Measurements from ENCODE around the gene EXT2. TPM values are rescaled to one million over a fixed set of nuclear protein-coding genes. Genes with fewer than 3 reads are reported as not detected.

Gene EXT2
- total RNA-seq, 1 experiment from 2014 or later = 39.1 TPM

- H3K4me1 Mint-ChIP-seq = peaks cover 27% of the 10 kb centered on the region
- no peak overlapping the region for H3K4me3 Mint-ChIP-seq
- ChIA-PET CTCF (interaction anchor here (0.6 to 2.5 kb wide), 5 partner anchors 12 to 96 kb away, joined by 3 to 12 read pairs (median 10); partner anchors contain the start of gene EXT2), POLR2A (no interaction called here)
- H3K27me3 Mint-ChIP-seq (ENCODE audit: low read depth) = no peaks in the 10 kb centered on the region; the same call in 1 of the 2 replicates
- H3K9me3 Mint-ChIP-seq = peaks cover 28% of the 10 kb centered on the region
- peaks cover 34% of the 10 kb centered on the region for H3K36me3 Mint-ChIP-seq
- peak overlapping the region; percentile 93 for H3K27ac Mint-ChIP-seq
- DNase-seq (ENCODE audit: low spot score) = no peak
- TF ChIP-seq ZNF423 (CRISPR knock-in tag; IDR thresholded peaks at IDR 0.05) (no peak), ZNF232 (CRISPR knock-in tag; IDR thresholded peaks at IDR 0.05) (no peak), ATF1 (CRISPR knock-in tag; IDR thresholded peaks at IDR 0.05) (no peak), NFYB (CRISPR knock-in tag; conservative IDR thresholded peaks at IDR 0.05; ENCODE audit: low read depth) (no peak), ELF4 (CRISPR knock-in tag; IDR thresholded peaks at IDR 0.05; ENCODE audit: low read depth) (no peak), JUN (CRISPR knock-in tag; IDR thresholded peaks at IDR 0.05) (no peak), CREB1 (CRISPR knock-in tag; IDR thresholded peaks at IDR 0.05) (no peak), SP1 (CRISPR knock-in tag; conservative IDR thresholded peaks at IDR 0.05) (no peak), MYBL2 (CRISPR knock-in tag; IDR thresholded peaks at IDR 0.05) (no peak), ZMAT4 (CRISPR knock-in tag; IDR thresholded peaks at IDR 0.05) (no peak), MAX (CRISPR knock-in tag; IDR thresholded peaks at IDR 0.05) (no peak)
- no peak for ATAC-seq
These were observed 94.8 kb downstream of the EXT2 start for GRCh38 chr11:44189986-44190882.

GRCh38 chr11:44190883-44191230 lies 95.4 kb downstream of the EXT2 start:
- ChIA-PET POLR2A (no interaction called here), CTCF (interaction anchor here (0.6 to 2.5 kb wide), 5 partner anchors 12 to 95 kb away, joined by 3 to 12 read pairs (median 10); partner anchors contain the start of gene EXT2)
- Mint-ChIP-seq H3K27ac (peak overlapping the region; percentile 93), H3K4me1 (peaks cover 27% of the 10 kb centered on the region), H3K27me3 (ENCODE audit: low read depth) (no peaks in the 10 kb centered on the region; the same call in 1 of the 2 replicates), H3K9me3 (peaks cover 28% of the 10 kb centered on the region), H3K36me3 (peaks cover 37% of the 10 kb centered on the region), H3K4me3 (no peak overlapping the region)
- ATAC-seq (peak; percentile 71), DNase-seq (ENCODE audit: low spot score) (no peak)
- TF ChIP-seq USF1 (CRISPR knock-in tag; IDR thresholded peaks at IDR 0.05) = no peak

- Mint-ChIP-seq H3K27ac (peak overlapping the region; percentile 93; the same call in 1 of the 2 replicates), H3K9me3 (peaks cover 33% of the 10 kb centered on the region)
- no peak for ATAC-seq
- TF ChIP-seq ZMAT4 (CRISPR knock-in tag; IDR thresholded peaks at IDR 0.05) (no peak), NFATC4 (CRISPR knock-in tag; IDR thresholded peaks at IDR 0.05) (no peak), NR2C2 (CRISPR knock-in tag; IDR thresholded peaks at IDR 0.05) (no peak), ZNF512 (CRISPR knock-in tag; IDR thresholded peaks at IDR 0.05; ENCODE audit: borderline replicate concordance) (no peak), RELA (CRISPR knock-in tag; IDR thresholded peaks at IDR 0.05; ENCODE audit: borderline replicate concordance) (no peak), E2F1 (CRISPR knock-in tag; IDR thresholded peaks at IDR 0.05) (no peak), E2F5 (CRISPR knock-in tag; IDR thresholded peaks at IDR 0.05) (no peak), GABPB1 (CRISPR knock-in tag; IDR thresholded peaks at IDR 0.05) (no peak), CREM (CRISPR knock-in tag; IDR thresholded peaks at IDR 0.05) (no peak), CDX4 (CRISPR knock-in tag; IDR thresholded peaks at IDR 0.05; ENCODE audit: borderline replicate concordance) (no peak), TEAD1 (CRISPR knock-in tag; IDR thresholded peaks at IDR 0.05) (no peak), USF2 (CRISPR knock-in tag; IDR thresholded peaks at IDR 0.05) (no peak), JUN (CRISPR knock-in tag; IDR thresholded peaks at IDR 0.05) (no peak)
These were observed 96.0 kb downstream of the EXT2 start for GRCh38 chr11:44191322-44192016.

More at GRCh38 chr11:44191322-44192016, 96.0 kb downstream of the EXT2 start:
- ChIA-PET CTCF (interaction anchor here (0.7 to 2.5 kb wide), 5 partner anchors 13 to 96 kb away, joined by 3 to 12 read pairs (median 10); partner anchors contain the start of gene EXT2), POLR2A (no interaction called here)
- H3K27me3 Mint-ChIP-seq (ENCODE audit: low read depth) = no peaks in the 10 kb centered on the region; the same call in 1 of the 2 replicates
- no peak for DNase-seq (ENCODE audit: low spot score)
- no peak overlapping the region for H3K4me3 Mint-ChIP-seq
- peaks cover 27% of the 10 kb centered on the region for H3K4me1 Mint-ChIP-seq
- peaks cover 41% of the 10 kb centered on the region for H3K36me3 Mint-ChIP-seq

Data from WTC11 (cell line).